Progenitor cell of endocrine pancreas (in vitro differentiated cells): Measurements from ENCODE around the gene MAJIN. TPM values are rescaled to one million over a fixed set of nuclear protein-coding genes. Genes with fewer than 3 reads are reported as not detected.
"Not testable (repeated sequence)": the region's sequence is repeated elsewhere in the genome, so short reads cannot be mapped to it uniquely, and the experiment has no call there.

ENCODE experiments used
- DNase-seq: peaks from one replicate; pipeline ENCODE4 v3.0.0; 2021; ENCODE audit warnings: low spot score; ENCODE audit not compliant: unreplicated experiment
- H3K27ac Mint-ChIP-seq: 2 replicates; pipeline ENCODE4 v1.8.0; 2021; ENCODE audit warnings: mild to moderate bottlenecking, moderate library complexity, mixed read lengths
- H3K27me3 Mint-ChIP-seq: 2 replicates; pipeline ENCODE4 v1.8.0; 2021; ENCODE audit warnings: mixed read lengths
- H3K36me3 Mint-ChIP-seq: 2 replicates; pipeline ENCODE4 v1.8.0; 2022; ENCODE audit warnings: mixed read lengths; ENCODE audit not compliant: insufficient read depth
- H3K4me1 Mint-ChIP-seq: 2 replicates; pipeline ENCODE4 v1.8.0; 2021; ENCODE audit warnings: low read depth, mixed read lengths
- H3K4me3 Mint-ChIP-seq: 2 replicates; pipeline ENCODE4 v1.8.0; 2021; ENCODE audit warnings: low read depth, mild to moderate bottlenecking, moderate library complexity, mixed read lengths
- H3K9me3 Mint-ChIP-seq: 2 replicates; pipeline ENCODE4 v1.8.0; 2021; ENCODE audit warnings: low read depth, mixed read lengths
- CTCF ChIP-seq: fragments of 200-600 bp; sonication (generic); IDR thresholded peaks from one replicate; pipeline ENCODE4 v1.5.0; 2021; ENCODE audit warnings: antibody characterized with exemption, mild to moderate bottlenecking; ENCODE audit not compliant: unreplicated experiment
- total RNA-seq: library from RNA; stranded (reverse); gene quantifications from 2 replicates; pipeline ENCODE4 v1.2.1, GENCODE V29; 2021

Gene MAJIN
- total RNA-seq, 1 donor from 2014 or later, result not detected

- Mint-ChIP-seq H3K4me1 (peaks cover under 1% of the 10 kb centered on the region), H3K4me3 (no peak overlapping the region), H3K9me3 (no peaks in the 10 kb centered on the region), H3K36me3 (no peaks in the 10 kb centered on the region), H3K27me3 (peaks cover 3% of the 10 kb centered on the region), H3K27ac (no peak overlapping the region)
- DNase-seq, result no peak
- no peak for TF ChIP-seq CTCF
Measured at GRCh38 chr11:65008016-65008415, 36.1 kb upstream of the MAJIN start.

- H3K27ac Mint-ChIP-seq, H3K36me3 Mint-ChIP-seq, H3K27me3 Mint-ChIP-seq, H3K4me3 Mint-ChIP-seq, DNase-seq, H3K4me1 Mint-ChIP-seq, H3K9me3 Mint-ChIP-seq: not testable (repeated sequence)
Measured at GRCh38 chr11:65003968-65004367, 32.1 kb upstream of the MAJIN start.

GRCh38 chr11:65003282-65003681 is 31.4 kb upstream of the MAJIN start:
- H3K27ac Mint-ChIP-seq, result no peak overlapping the region
- H3K36me3 Mint-ChIP-seq, result no peaks in the 10 kb centered on the region
- no peak for DNase-seq
- TF ChIP-seq CTCF, result no peak
- no peaks in the 10 kb centered on the region for H3K9me3 Mint-ChIP-seq
- no peak overlapping the region for H3K4me3 Mint-ChIP-seq
- peaks cover 3% of the 10 kb centered on the region for H3K27me3 Mint-ChIP-seq
- H3K4me1 Mint-ChIP-seq, result peaks cover 9% of the 10 kb centered on the region

DNA sequence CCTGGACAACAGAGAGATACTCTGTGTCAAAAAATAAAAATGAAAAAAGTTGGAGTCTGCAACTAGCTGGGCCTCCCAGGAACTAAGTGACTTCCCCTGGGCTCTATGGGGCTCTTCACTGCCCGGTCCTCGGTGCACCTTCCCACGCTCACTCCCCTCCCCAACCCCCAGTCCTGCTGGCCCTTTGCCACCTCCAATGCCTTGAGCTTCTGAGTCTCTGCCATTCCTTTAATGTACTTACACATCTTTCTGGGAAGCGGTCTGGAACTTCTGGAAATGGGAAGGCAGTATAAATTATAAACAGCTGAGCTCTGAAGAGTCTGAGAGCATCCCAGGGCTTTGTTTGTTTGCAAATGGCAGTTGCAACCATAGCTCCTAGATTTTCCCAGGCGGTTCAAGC is 30.8 kb upstream of the MAJIN start:
- no peak overlapping the region for H3K4me3 Mint-ChIP-seq
- H3K4me1 Mint-ChIP-seq, result peaks cover 10% of the 10 kb centered on the region
- no peaks in the 10 kb centered on the region for H3K36me3 Mint-ChIP-seq
- peaks cover 3% of the 10 kb centered on the region for H3K27me3 Mint-ChIP-seq
- H3K9me3 Mint-ChIP-seq, result no peaks in the 10 kb centered on the region
- no peak for DNase-seq
- no peak for TF ChIP-seq CTCF
- H3K27ac Mint-ChIP-seq, result no peak overlapping the region

DNA sequence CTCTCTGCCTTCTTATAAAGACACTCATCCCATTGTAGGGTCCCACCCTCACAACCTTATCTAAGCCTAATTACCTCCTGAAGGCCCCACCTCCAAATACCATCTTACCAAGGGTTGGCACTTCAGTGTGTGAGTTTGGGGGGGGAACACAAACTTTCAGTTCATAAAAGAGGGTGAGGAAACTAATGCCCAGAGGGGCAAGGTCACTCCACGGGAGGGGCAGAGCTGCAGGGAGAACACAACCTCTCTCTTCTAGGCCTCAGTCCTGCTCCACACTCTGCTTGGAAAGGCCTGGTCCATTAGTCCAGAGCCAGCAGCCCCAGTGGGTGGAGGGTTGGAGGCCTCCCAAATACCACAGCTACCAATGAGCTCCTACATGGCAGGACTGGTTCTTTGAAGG is 27.6 kb upstream of the MAJIN start:
- no peak for TF ChIP-seq CTCF

DNA sequence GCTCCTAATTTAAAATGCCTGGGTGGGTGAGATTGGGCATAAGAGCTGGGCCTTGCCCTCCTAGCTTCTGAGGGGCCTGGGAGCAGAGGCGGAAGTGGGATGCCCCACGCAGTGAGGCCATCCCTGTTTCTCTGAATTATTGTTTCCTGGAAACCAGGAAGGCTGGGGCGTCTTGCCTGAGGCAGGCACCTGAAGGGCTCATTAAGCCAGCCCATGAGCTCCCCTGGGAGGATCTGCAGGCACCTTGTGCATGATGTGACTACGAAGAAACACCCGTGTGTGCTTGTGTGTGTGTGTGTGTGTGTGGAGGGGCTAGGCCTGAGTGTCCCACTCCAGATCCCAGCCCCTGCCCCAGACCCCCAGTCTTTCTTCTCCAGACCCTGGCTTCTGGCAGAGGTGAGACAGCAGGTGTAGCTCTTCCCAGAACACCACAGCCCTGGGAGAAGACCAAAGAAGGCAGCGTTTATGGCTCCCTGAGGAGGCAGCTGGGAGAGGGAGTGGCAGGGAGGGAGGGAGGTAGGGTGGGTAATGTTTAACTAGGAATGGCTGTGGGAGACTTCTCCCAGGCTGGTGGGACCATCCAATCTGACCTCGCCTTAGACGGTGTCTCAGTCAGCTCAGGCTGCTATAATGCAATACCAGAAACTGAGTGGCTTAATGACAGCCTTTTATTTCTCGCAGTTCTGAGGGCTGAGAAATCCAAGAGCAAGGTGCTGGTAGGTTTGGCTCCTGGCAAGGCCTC is 27.0 kb upstream of the MAJIN start:
- Mint-ChIP-seq H3K27me3 (no peaks in the 10 kb centered on the region), H3K4me3 (no peak overlapping the region), H3K27ac (peak overlapping the region; percentile 43), H3K36me3 (no peaks in the 10 kb centered on the region), H3K4me1 (peaks cover 13% of the 10 kb centered on the region), H3K9me3 (no peaks in the 10 kb centered on the region)
- DNase-seq, result no peak
- TF ChIP-seq CTCF, result no peak

More for the DNA sequence above, 27.6 kb upstream of the MAJIN start:
- Mint-ChIP-seq H3K27ac (no peak overlapping the region), H3K27me3 (no peaks in the 10 kb centered on the region), H3K9me3 (no peaks in the 10 kb centered on the region), H3K4me1 (peaks cover 13% of the 10 kb centered on the region), H3K4me3 (no peak overlapping the region), H3K36me3 (no peaks in the 10 kb centered on the region)
- no peak for DNase-seq
